Urinary bladder (tissue), 4 donors: ENCODE results near the gene SFMBT1. TPM values are rescaled to one million over a fixed set of nuclear protein-coding genes. Genes with fewer than 3 reads are reported as not detected.
"Not testable (repeated sequence)": the region's sequence is repeated elsewhere in the genome, so short reads cannot be mapped to it uniquely, and the experiment has no call there.

Experiments
- DNase-seq: peaks from one replicate; pipeline ENCODE4 v3.0.0-alpha.2; 2015; ENCODE audit errors: extremely low spot score
- H3K27ac ChIP-seq: one replicate; pipeline ENCODE4 v1.5.1; 2013; ENCODE audit warnings: low read depth, mild to moderate bottlenecking, moderate library complexity
- H3K36me3 ChIP-seq: one replicate; pipeline ENCODE4 v1.6.1; 2013; ENCODE audit warnings: mild to moderate bottlenecking, moderate library complexity; ENCODE audit not compliant: insufficient read depth
- H3K4me1 ChIP-seq: one replicate; pipeline ENCODE4 v1.6.1; 2013; ENCODE audit warnings: mild to moderate bottlenecking, moderate library complexity; ENCODE audit not compliant: insufficient read depth
- H3K4me3 ChIP-seq: one replicate; pipeline ENCODE4 v1.5.1; 2013; ENCODE audit warnings: low read depth, low read length
- WGBS: extraction: QIAGEN DNeasy Blood & Tissue Kit; methylation state at CpG from one replicate; pipeline ENCODE4 v1.1.7; 2013; 5-methylcytosine and 5-hydroxymethylcytosine counted together
- polyA plus RNA-seq: library from polyadenylated mRNA; stranded (reverse); fragments of 200-250 nt; gene quantifications from one replicate; pipeline ENCODE4 v1.2.3, GENCODE V29; 2013
- total RNA-seq: library from RNA; depleted of rRNA; stranded (reverse); fragments of >200 nt; gene quantifications from one replicate; pipeline ENCODE4 v1.2.3, GENCODE V29; 2014
- donor health status: healthy with polysubstance abuse.
- donor health status: healthy.

The SFMBT1 gene
- total and polyA plus RNA-seq, 2 donors = 5.5 to 17.8 TPM

DNA sequence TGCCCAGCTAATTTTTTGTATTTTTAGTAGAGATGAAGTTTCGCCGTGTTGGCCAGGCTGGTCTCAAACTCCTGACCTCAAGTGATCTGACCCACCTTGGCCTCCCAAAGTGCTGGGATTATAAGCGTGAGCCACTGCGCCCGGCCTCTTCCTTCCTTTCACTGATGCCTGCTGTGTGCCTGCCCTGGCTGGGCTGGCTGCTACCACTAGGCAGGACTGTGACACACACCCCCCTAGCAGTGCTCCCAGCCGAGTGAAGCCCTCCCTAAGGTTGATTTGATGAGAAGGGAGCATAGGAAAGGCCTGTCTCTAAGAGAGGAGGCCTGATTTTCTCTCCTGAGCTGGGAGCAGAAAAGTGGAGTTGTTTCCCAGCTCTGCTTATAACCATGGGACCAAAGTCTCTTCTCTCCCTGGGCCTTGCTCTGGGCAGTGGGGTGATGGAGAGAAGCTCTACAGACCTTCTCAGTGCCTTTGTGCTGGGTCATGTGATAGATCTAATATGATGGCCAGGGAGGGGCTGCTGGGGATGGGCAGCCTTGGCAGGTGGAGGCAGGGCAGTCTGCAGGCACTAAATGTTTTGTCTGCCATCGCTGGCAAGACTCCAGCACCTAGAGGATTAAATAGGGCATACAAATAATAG is 20.1 kb upstream of the SFMBT1 start:
- WGBS = 87% methylated on average over 7 of the region's 7 CpGs
- DNase-seq = no peak
- Histone ChIP-seq H3K4me3 (no peak overlapping the region), H3K36me3 (no peaks in the 10 kb centered on the region), H3K27ac (no peak overlapping the region), H3K4me1 (no peaks in the 10 kb centered on the region)

- DNase-seq = no peak
Observed at GRCh38 chr3:53062905-53063304, 17.0 kb upstream of the SFMBT1 start.

DNA sequence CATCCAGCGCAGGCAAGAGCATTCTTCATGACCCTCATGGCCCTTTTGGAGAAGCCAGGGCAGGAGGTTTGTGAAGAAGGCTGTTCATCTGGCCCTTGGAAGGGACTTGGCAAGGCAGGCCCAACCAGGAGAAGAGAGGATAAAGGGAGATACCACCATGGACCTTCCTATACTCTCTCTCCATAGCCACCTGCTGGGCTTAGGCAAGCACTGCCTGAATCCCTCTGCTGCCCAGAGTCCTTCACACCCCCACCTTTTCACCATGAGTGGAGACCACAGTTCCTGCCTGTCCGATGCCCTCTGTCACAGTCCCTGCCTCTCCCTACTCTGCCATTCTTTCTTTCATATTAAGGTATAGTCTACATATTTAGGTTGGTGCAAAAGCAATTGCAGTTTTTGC is 10.6 kb upstream of the SFMBT1 start:
- H3K4me1 ChIP-seq = no peaks in the 10 kb centered on the region
- no peak overlapping the region for H3K4me3 ChIP-seq
- H3K27ac ChIP-seq = no peak overlapping the region
- 90% methylated on average over 2 of the region's 2 CpGs for WGBS
- DNase-seq = no peak
- H3K36me3 ChIP-seq = no peaks in the 10 kb centered on the region

More at GRCh38 chr3:53062905-53063304, 17.0 kb upstream of the SFMBT1 start:
- WGBS = 96% methylated on average over 2 of the region's 2 CpGs
- H3K4me3 ChIP-seq = no peak overlapping the region
- H3K27ac ChIP-seq = no peak overlapping the region
- H3K36me3 ChIP-seq = no peaks in the 10 kb centered on the region
- no peaks in the 10 kb centered on the region for H3K4me1 ChIP-seq

DNA sequence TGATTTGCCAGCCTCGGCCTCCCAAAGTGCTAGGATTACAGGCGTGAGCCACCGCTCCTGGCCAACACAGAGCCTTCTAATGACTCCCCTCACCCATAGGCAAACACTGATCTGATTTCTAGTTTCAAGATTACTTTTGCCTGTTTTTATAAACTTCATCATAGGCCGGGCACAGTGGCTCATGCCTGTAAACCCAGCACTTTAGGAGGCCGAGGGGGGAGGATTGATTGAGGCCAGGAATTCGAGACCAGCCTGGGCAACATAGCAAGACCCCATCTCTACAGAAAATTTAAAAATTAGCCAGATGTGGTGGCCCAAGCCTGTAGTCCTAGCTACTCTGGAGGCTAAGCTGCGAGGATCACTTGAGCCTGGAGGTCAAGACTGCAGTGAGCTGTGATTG is 8.4 kb upstream of the SFMBT1 start:
- DNase-seq, H3K4me3 ChIP-seq, H3K27ac ChIP-seq, H3K4me1 ChIP-seq, H3K36me3 ChIP-seq: not testable (repeated sequence)
- WGBS = 80% methylated on average over 7 of the region's 7 CpGs

DNA sequence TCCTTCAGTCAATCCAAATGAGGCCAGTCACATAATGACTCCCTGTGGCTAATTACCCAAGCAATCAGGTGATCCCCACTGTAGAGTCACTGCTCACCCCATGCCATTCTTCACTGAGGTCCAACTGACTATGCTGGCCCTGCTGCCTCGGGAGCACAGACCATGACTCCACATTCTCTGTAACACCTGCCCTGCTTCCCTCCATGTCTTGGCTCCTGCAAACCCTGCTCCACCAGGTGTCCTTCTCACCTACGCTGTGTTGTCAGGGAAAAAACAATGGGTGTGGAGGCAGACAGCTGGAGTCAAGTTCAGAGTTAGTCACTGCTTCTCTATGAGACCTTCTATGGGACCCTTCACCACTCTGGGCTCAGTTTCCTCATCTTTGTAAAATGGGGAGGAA is 6.1 kb upstream of the SFMBT1 start:
- Histone ChIP-seq H3K4me3 (no peak overlapping the region), H3K4me1 (no peaks in the 10 kb centered on the region), H3K36me3 (no peaks in the 10 kb centered on the region), H3K27ac (no peak overlapping the region)
- no peak for DNase-seq
- WGBS = 85% methylated on average over 2 of the region's 2 CpGs

GRCh38 chr3:53049987-53050386 is 4.1 kb upstream of the SFMBT1 start:
- Histone ChIP-seq H3K4me1 (peaks cover 2% of the 10 kb centered on the region), H3K4me3 (no peak overlapping the region), H3K36me3 (no peaks in the 10 kb centered on the region), H3K27ac (no peak overlapping the region)
- no peak for DNase-seq
- 82% methylated on average over 8 of the region's 8 CpGs for whole genome bisulfite sequencing

GRCh38 chr3:53046171-53047170 is 598 bp upstream of the SFMBT1 start:
- Histone ChIP-seq H3K4me1 (peaks cover 2% of the 10 kb centered on the region), H3K36me3 (no peaks in the 10 kb centered on the region), H3K4me3 (peak overlapping the region; percentile 98), H3K27ac (peak overlapping the region; percentile 83)
- no peak for DNase-seq
- WGBS = 2% methylated on average over 113 of the region's 113 CpGs

- Histone ChIP-seq H3K27ac (peak overlapping the region; percentile 93), H3K4me3 (peak overlapping the region; percentile 98), H3K36me3 (no peaks in the 10 kb centered on the region), H3K4me1 (peaks cover 2% of the 10 kb centered on the region)
- WGBS = under 1% methylated on average over 90 of the region's 101 CpGs
- DNase-seq = no peak
Observed at GRCh38 chr3:53044711-53045517, 959 bp downstream of the SFMBT1 start.

DNA sequence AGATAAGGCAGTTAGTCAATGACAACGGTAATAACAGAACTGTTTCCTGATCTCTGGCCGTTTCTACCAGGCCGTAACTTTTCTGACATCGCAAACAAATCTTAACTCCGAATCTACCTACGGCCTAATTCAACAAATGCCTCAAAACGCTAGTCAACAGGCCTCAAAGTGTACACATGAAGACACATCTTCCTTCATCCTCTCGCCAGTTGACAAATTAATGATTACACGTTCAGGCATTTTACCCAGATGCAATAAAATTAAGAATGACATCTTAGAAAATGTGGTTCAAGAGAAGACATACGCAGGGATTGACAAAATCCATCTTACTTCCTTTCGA is 1.5 kb downstream of the SFMBT1 start:
- no peak for DNase-seq
- Histone ChIP-seq H3K27ac (peak overlapping the region; percentile 93), H3K4me1 (peaks cover 2% of the 10 kb centered on the region), H3K4me3 (peak overlapping the region; percentile 10), H3K36me3 (no peaks in the 10 kb centered on the region)
- 47% methylated on average over 11 of the region's 11 CpGs for WGBS

- peaks cover 2% of the 10 kb centered on the region for H3K4me1 ChIP-seq
- peak overlapping the region; percentile 59 for H3K27ac ChIP-seq
- no peaks in the 10 kb centered on the region for H3K36me3 ChIP-seq
- WGBS = 88% methylated on average over 2 of the region's 2 CpGs
- no peak for DNase-seq
- H3K4me3 ChIP-seq = no peak overlapping the region
Observed at GRCh38 chr3:53043738-53044137, 2.1 kb downstream of the SFMBT1 start.

DNA sequence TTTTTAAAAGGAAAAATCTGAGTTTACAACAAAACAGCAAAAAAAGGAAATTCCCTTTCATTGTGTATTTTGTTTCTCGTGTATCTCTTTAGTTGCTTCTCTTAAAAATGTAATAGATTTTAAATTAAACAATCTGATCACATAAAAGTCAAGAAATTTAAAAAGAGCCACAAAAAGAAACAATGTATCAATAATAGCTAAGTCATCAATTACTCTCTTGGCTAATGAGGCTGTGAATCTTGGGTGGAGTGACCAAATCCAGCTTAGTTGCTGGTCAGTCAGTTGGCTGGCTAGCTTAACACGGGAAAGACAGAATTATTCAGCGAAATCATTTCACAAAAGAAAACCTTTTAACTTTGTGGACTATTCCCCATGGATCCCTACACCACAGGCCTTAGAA is 3.2 kb downstream of the SFMBT1 start:
- DNase-seq = no peak
- WGBS = 95% methylated on average over 3 of the region's 3 CpGs
- H3K4me3 ChIP-seq = no peak overlapping the region

GRCh38 chr3:53040351-53040820 is 5.5 kb downstream of the SFMBT1 start:
- no peaks in the 10 kb centered on the region for H3K4me1 ChIP-seq
- H3K4me3 ChIP-seq = no peak overlapping the region
- no peak for DNase-seq
- no peak overlapping the region for H3K27ac ChIP-seq
- no peaks in the 10 kb centered on the region for H3K36me3 ChIP-seq

More for the DNA sequence above, 3.2 kb downstream of the SFMBT1 start:
- Histone ChIP-seq H3K36me3 (no peaks in the 10 kb centered on the region), H3K27ac (no peak overlapping the region), H3K4me1 (peaks cover 2% of the 10 kb centered on the region)

DNA sequence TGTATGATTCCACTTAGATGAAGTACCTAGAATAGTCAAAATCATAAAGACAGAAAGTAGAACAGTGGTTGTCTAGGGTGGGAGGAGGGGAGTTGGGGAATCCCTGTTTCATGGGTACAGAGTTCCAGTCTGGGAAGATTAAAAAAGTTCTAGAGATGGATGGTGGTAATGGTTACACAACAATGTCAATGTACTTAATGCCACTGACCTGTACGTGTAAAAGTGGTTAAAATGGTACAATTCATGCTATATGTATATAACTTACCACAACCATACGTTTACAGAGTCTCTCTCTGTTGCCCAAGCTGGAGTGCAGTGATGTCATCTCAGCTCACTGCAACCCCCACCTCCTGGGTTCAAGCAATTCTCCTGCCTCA is 6.5 kb downstream of the SFMBT1 start:
- Histone ChIP-seq H3K4me1 (no peaks in the 10 kb centered on the region), H3K4me3 (no peak overlapping the region), H3K27ac (no peak overlapping the region), H3K36me3 (no peaks in the 10 kb centered on the region)
- no peak for DNase-seq
- WGBS = 83% methylated on average over 2 of the region's 2 CpGs
